Measurements from ENCODE around the gene BCL11A.

DNA sequence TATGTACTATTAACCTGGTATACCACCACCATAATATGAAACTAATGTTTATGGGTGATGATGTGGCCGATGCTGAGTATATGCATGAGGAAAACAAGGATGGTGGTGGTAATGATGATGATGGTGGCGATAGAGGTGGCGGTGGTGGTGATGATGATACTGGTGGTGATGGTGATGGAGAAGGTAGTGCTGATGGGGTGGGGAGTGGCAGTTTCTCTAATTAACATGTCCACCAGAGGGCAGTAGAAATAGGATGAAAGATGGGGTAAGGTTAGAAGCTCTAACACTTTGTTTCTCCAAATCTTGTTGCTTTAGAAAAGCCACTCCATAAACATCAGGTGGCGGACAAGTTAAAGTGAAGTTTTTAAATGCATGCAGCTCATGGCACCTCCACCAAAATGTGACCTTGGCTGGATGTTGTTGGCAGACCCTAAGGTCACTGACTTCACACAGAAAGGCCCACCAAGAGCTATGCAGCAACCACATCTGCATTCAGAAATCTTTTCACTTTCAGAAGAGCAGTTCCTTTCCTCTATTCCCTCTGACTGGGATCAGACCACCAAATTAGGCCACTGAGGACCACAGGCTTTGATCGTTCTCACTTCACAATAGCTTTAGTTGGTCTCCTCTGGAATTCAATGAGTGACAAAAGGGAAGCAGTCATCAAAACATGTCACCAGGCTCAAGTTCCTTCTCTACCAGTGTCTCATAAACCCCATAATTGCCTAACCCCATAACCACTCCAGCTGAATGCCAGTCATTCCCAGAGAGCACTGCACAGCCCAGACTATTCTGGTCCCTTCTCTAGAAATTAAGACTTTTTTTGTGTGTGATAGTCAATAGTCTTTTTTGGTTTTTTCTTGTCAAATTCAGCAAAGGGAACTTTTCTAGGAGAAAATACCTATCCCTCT lies 7.5 kb upstream of the BCL11A start:
- TF ChIP-seq, protein P1, sequence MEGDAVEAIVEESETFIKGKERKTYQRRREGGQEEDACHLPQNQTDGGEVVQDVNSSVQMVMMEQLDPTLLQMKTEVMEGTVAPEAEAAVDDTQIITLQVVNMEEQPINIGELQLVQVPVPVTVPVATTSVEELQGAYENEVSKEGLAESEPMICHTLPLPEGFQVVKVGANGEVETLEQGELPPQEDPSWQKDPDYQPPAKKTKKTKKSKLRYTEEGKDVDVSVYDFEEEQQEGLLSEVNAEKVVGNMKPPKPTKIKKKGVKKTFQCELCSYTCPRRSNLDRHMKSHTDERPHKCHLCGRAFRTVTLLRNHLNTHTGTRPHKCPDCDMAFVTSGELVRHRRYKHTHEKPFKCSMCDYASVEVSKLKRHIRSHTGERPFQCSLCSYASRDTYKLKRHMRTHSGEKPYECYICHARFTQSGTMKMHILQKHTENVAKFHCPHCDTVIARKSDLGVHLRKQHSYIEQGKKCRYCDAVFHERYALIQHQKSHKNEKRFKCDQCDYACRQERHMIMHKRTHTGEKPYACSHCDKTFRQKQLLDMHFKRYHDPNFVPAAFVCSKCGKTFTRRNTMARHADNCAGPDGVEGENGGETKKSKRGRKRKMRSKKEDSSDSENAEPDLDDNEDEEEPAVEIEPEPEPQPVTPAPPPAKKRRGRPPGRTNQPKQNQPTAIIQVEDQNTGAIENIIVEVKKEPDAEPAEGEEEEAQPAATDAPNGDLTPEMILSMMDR (IDR thresholded peaks at IDR 0.05; ENCODE audit: insufficient read depth, low read length, poor library complexity, severe bottlenecking) = no peak
- no peak for TF ChIP-seq EZH2phosphoT487 (conservative IDR thresholded peaks at IDR 0.05; ENCODE audit: low read length)

Data from SU-DHL-6 (cell line).